Suprapubic skin (tissue), 4 donors: ENCODE data around the gene ONECUT2.

Experiments
- CTCF ChIP-seq, 2 donors: fragments of 200-600 bp in 1 of 2; fragments of 450-650 bp in 1 of 2; sonication (generic) in 1 of 2; IDR thresholded peaks; one replicate each; pipeline ENCODE4 v1.5.1; 2016 to 2019; ENCODE audit warnings: antibody characterized with exemption in 2 of 2, mild to moderate bottlenecking in 1 of 2, moderate library complexity in 1 of 2
- EP300 ChIP-seq: sonication (generic); formaldehyde crosslinking; IDR thresholded peaks from one replicate; pipeline ENCODE4 v1.6.1; 2017; ENCODE audit warnings: antibody characterized with exemption
- POLR2A ChIP-seq, 2 donors: fragments of 450-650 bp; IDR thresholded peaks; one replicate each; pipeline ENCODE4 v1.6.1; 2017; ENCODE audit warnings: antibody characterized with exemption in 2 of 2, mild to moderate bottlenecking in 2 of 2, moderate library complexity in 2 of 2
- POLR2AphosphoS5 ChIP-seq, 3 donors: sonication (generic); formaldehyde crosslinking; IDR thresholded peaks; one replicate each; pipeline ENCODE4 v1.6.1; 2017; ENCODE audit warnings: antibody characterized with exemption in 3 of 3

DNA sequence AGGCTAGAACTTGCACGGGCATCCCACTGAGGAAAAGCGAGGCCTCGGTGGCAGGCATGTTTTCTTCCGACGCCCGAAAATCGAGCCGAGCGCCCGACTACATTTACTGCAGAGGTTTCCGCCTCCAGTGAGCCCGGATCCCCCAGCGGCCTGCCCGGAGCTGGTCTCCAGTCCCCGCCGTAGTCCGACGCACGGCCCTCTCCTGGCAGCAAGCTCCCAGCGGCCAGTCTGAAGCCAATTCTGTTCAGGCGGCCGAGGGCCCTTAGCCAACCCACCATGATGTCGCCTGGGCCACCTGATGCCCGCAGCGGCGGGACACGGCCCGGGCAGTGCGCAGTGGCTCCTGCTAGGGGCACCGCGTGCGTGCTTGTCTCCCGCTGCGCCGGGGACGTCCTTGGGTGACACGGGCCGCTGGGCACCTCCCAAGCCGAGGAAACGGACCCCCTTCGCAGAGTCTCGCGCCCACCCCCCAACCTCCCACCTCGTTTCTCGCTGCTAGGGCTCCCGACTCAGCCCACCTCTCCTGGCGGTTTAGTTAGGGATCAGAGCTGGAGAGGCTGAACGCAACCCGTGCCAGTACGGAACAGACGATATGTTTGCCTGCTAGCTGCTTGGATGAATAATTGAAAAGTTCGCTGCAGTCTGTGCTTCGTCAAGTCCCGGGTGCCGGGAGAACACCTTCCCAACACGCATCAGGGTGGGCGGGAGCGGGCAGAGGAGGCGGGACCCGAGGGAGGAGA lies 5.3 kb downstream of the ONECUT2 start:
- TF ChIP-seq CTCF (IDR thresholded peaks at IDR 0.05) (no peak), POLR2A (IDR thresholded peaks at IDR 0.05) (no peak), EP300 (no peak), POLR2AphosphoS5 (IDR thresholded peaks at IDR 0.05) (no peak)
